NCI-H460 (cell line): ENCODE results near the gene VRTN. TPM values are rescaled to one million over a fixed set of nuclear protein-coding genes. Genes with fewer than 3 reads are reported as not detected.

ENCODE experiments used
- total RNA-seq: library from RNA; depleted of rRNA; stranded (reverse); fragments of >200 nt; shearing (Covaris generic); gene quantifications from 2 replicates; pipeline ENCODE4 v1.2.3, GENCODE V29; 2014; rRNA removed

VRTN gene
- total RNA-seq, 1 experiment from 2014 or later = not detected

Other genes with a start within 250 kb of the VRTN start
- not detected in 2 replicates for gene VSX2, start 109.0 kb upstream of the VRTN start, total RNA-seq
- 24.7 and 26.2 TPM in 2 replicates for gene ABCD4, start 45.5 kb upstream of the VRTN start, total RNA-seq
- gene SYNDIG1L, start 77.7 kb downstream of the VRTN start, total RNA-seq = not detected in 2 replicates
- gene NPC2, start 144.8 kb downstream of the VRTN start, total RNA-seq = 59.3 and 74.8 TPM in 2 replicates
- gene ISCA2, start 145.3 kb downstream of the VRTN start, total RNA-seq = 18.4 and 24.3 TPM in 2 replicates